Trophoblast cell (in vitro differentiated cells and primary cell): ENCODE measurements around the gene MTCP1.

ENCODE experiments used
- DNase-seq, 2 donors: peaks; one replicate each; pipeline ENCODE4 v3.0.0-alpha.2; 2016
- H2AFZ ChIP-seq: 2 replicates; pipeline ENCODE4 v1.6.1; 2013; ENCODE audit warnings: low read length, moderate library complexity, mild to moderate bottlenecking; ENCODE audit not compliant: insufficient read depth, poor library complexity
- H2AK5ac ChIP-seq: 2 replicates; pipeline ENCODE4 v1.6.1; 2013; ENCODE audit warnings: mild to moderate bottlenecking, low read length
- H2BK120ac ChIP-seq: 2 replicates; pipeline ENCODE4 v1.6.1; 2013; ENCODE audit warnings: low read length, mild to moderate bottlenecking, moderate library complexity; ENCODE audit not compliant: insufficient read depth, poor library complexity
- H2BK12ac ChIP-seq: 2 replicates; pipeline ENCODE4 v1.6.1; 2013; ENCODE audit warnings: mild to moderate bottlenecking, low read length, moderate library complexity
- H2BK5ac ChIP-seq: 2 replicates; pipeline ENCODE4 v1.6.1; 2013; ENCODE audit warnings: low read length, low read depth, moderate library complexity, mild to moderate bottlenecking; ENCODE audit not compliant: poor library complexity
- H3K14ac ChIP-seq: 2 replicates; pipeline ENCODE4 v1.6.1; 2013; ENCODE audit warnings: mild to moderate bottlenecking, low read length
- H3K18ac ChIP-seq: 2 replicates; pipeline ENCODE4 v1.6.1; 2013; ENCODE audit warnings: mild to moderate bottlenecking, low read length
- H3K23ac ChIP-seq: 2 replicates; pipeline ENCODE4 v1.6.1; 2013; ENCODE audit warnings: low read length
- H3K27ac ChIP-seq: 2 replicates; pipeline ENCODE4 v1.5.1; 2013; ENCODE audit warnings: low read depth, mild to moderate bottlenecking, inconsistent platforms, low read length, moderate library complexity
- H3K27me3 ChIP-seq: 2 replicates; pipeline ENCODE4 v1.6.1; 2013; ENCODE audit warnings: inconsistent platforms, mild to moderate bottlenecking, low read length, moderate library complexity; ENCODE audit not compliant: insufficient read depth
- H3K36me3 ChIP-seq, 2 experiments: 1 replicate in 1 of 2; 2 replicates in 1 of 2; pipeline ENCODE4 v1.6.1; 2013; ENCODE audit warnings: low read length in 2 of 2, mild to moderate bottlenecking in 2 of 2, moderate library complexity in 1 of 2; ENCODE audit not compliant: insufficient read depth in 2 of 2, control insufficient read depth in 1 of 2
- H3K4ac ChIP-seq: 2 replicates; pipeline ENCODE4 v1.6.1; 2013; ENCODE audit warnings: low read depth, mild to moderate bottlenecking, low read length, moderate library complexity
- H3K4me1 ChIP-seq, 2 experiments: 1 replicate in 1 of 2; 2 replicates in 1 of 2; pipeline ENCODE4 v1.6.1; 2013; ENCODE audit warnings: low read length in 2 of 2, mild to moderate bottlenecking in 2 of 2, moderate library complexity in 1 of 2; ENCODE audit not compliant: insufficient read depth in 2 of 2, control insufficient read depth in 1 of 2
- H3K4me2 ChIP-seq: 2 replicates; pipeline ENCODE4 v1.6.1; 2013; ENCODE audit warnings: inconsistent platforms, mild to moderate bottlenecking, low read length, moderate library complexity
- H3K4me3 ChIP-seq: 2 replicates; pipeline ENCODE4 v1.5.1; 2013; ENCODE audit warnings: mild to moderate bottlenecking, low read depth, low read length, inconsistent platforms
- H3K79me1 ChIP-seq: one replicate; pipeline ENCODE4 v1.6.1; 2013; ENCODE audit warnings: low read length
- H3K79me2 ChIP-seq: 2 replicates; pipeline ENCODE4 v1.6.1; 2013; ENCODE audit warnings: low read length, mild to moderate bottlenecking; ENCODE audit not compliant: control insufficient read depth, insufficient read depth, poor library complexity
- H3K9ac ChIP-seq: 2 replicates; pipeline ENCODE4 v1.6.1; 2013; ENCODE audit warnings: mild to moderate bottlenecking, low read length
- H3K9me3 ChIP-seq: 2 replicates; pipeline ENCODE4 v1.6.1; 2013; ENCODE audit warnings: low read depth, mild to moderate bottlenecking, control low read depth, inconsistent platforms, low read length; ENCODE audit not compliant: insufficient read depth
- H4K12ac ChIP-seq: 2 replicates; pipeline ENCODE4 v1.6.1; 2013; ENCODE audit warnings: low read depth, mild to moderate bottlenecking, low read length, moderate library complexity
- H4K8ac ChIP-seq: 2 replicates; pipeline ENCODE4 v1.6.1; 2013; ENCODE audit warnings: low read depth, mild to moderate bottlenecking, low read length, moderate library complexity
- H4K91ac ChIP-seq: one replicate; pipeline ENCODE4 v1.6.1; 2013; ENCODE audit warnings: low read depth, mild to moderate bottlenecking, low read length, moderate library complexity
- WGBS: extraction: QIAGEN DNeasy Blood & Tissue Kit; methylation state at CpG from one replicate; pipeline ENCODE4 v1.1.7; 2013; ENCODE audit warnings: missing lambda C conversion rate; ENCODE audit not compliant: insufficient read length, insufficient coverage; ENCODE audit errors: extremely low coverage; 5-methylcytosine and 5-hydroxymethylcytosine counted together

Gene MTCP1

GRCh38 chrX:155046129-155046810 lies 24.7 kb downstream of the MTCP1 start:
- Histone ChIP-seq H3K18ac (no peak overlapping the region), H3K4me3 (no peak overlapping the region), H2BK120ac (no peak overlapping the region), H3K9me3 (no peaks in the 10 kb centered on the region), H3K4me2 (no peak overlapping the region), H3K79me1 (no peaks in the 10 kb centered on the region), H3K27me3 (no peaks in the 10 kb centered on the region), H3K14ac (no peak overlapping the region), H2AK5ac (no peak overlapping the region), H2BK5ac (no peak overlapping the region), H2BK12ac (no peak overlapping the region), H3K27ac (no peak overlapping the region), H3K9ac (no peak overlapping the region), H4K91ac (no peak overlapping the region), H3K4me1 (no peaks in the 10 kb centered on the region), H4K8ac (no peak overlapping the region), H3K36me3 (peaks cover 2 to 4% of the 10 kb centered on the region in 2 experiments), H2AFZ (no peak overlapping the region), H3K4ac (no peak overlapping the region), H3K23ac (no peak overlapping the region), H3K79me2 (no peaks in the 10 kb centered on the region), H4K12ac (no peak overlapping the region)
- DNase-seq, result no peak
- no CpG with 5 or more reads among the region's 6 CpGs for WGBS

GRCh38 chrX:155035688-155036087 lies 35.2 kb downstream of the MTCP1 start:
- H4K91ac ChIP-seq, result no peak overlapping the region
- H3K4ac ChIP-seq, result no peak overlapping the region
- H3K27ac ChIP-seq, result no peak overlapping the region
- no peaks in the 10 kb centered on the region for H3K79me1 ChIP-seq
- H3K4me1 ChIP-seq, result no peaks in the 10 kb centered on the region
- H2BK5ac ChIP-seq, result no peak overlapping the region
- H3K23ac ChIP-seq, result no peak overlapping the region
- H3K4me3 ChIP-seq, result no peak overlapping the region
- H3K9me3 ChIP-seq, result no peaks in the 10 kb centered on the region
- WGBS, result no CpG with 5 or more reads among the region's 4 CpGs
- no peak overlapping the region for H3K4me2 ChIP-seq
- H4K8ac ChIP-seq, result no peak overlapping the region
- no peaks in the 10 kb centered on the region for H3K79me2 ChIP-seq
- no peak overlapping the region for H4K12ac ChIP-seq
- no peak overlapping the region for H2AFZ ChIP-seq
- H2BK12ac ChIP-seq, result no peak overlapping the region
- no peak overlapping the region for H3K18ac ChIP-seq
- H2BK120ac ChIP-seq, result no peak overlapping the region
- no peak for DNase-seq
- H3K9ac ChIP-seq, result no peak overlapping the region
- no peaks in the 10 kb centered on the region for H3K36me3 ChIP-seq
- no peak overlapping the region for H2AK5ac ChIP-seq
- H3K14ac ChIP-seq, result no peak overlapping the region
- H3K27me3 ChIP-seq, result no peaks in the 10 kb centered on the region

- Histone ChIP-seq H3K9me3 (no peaks in the 10 kb centered on the region), H3K4me1 (no peaks in the 10 kb centered on the region), H3K9ac (no peak overlapping the region), H3K18ac (no peak overlapping the region), H3K14ac (no peak overlapping the region), H3K23ac (no peak overlapping the region), H2BK120ac (no peak overlapping the region), H3K79me1 (peaks cover 5% of the 10 kb centered on the region), H3K4me2 (no peak overlapping the region), H3K4ac (no peak overlapping the region), H3K36me3 (no peaks in the 10 kb centered on the region), H2AFZ (no peak overlapping the region), H3K27ac (no peak overlapping the region), H2AK5ac (no peak overlapping the region), H4K12ac (no peak overlapping the region), H3K4me3 (no peak overlapping the region), H2BK12ac (no peak overlapping the region), H2BK5ac (no peak overlapping the region), H3K79me2 (peaks cover 5% of the 10 kb centered on the region), H3K27me3 (no peaks in the 10 kb centered on the region), H4K8ac (no peak overlapping the region), H4K91ac (no peak overlapping the region)
- no peak for DNase-seq
- no CpG with 5 or more reads among the region's 5 CpGs for WGBS
Observed at GRCh38 chrX:155031657-155032056, 39.3 kb downstream of the MTCP1 start.

GRCh38 chrX:155028877-155029291 lies 42.1 kb downstream of the MTCP1 start:
- Histone ChIP-seq H3K14ac (no peak overlapping the region), H2AK5ac (no peak overlapping the region), H2BK120ac (no peak overlapping the region), H3K4me2 (no peak overlapping the region), H2AFZ (no peak overlapping the region), H3K27ac (no peak overlapping the region), H3K4me3 (no peak overlapping the region), H3K36me3 (no peaks in the 10 kb centered on the region), H2BK12ac (no peak overlapping the region), H2BK5ac (no peak overlapping the region), H3K9ac (no peak overlapping the region), H3K4ac (no peak overlapping the region), H3K4me1 (no peaks in the 10 kb centered on the region), H3K79me1 (peaks cover 5% of the 10 kb centered on the region), H3K23ac (no peak overlapping the region), H3K9me3 (no peaks in the 10 kb centered on the region), H4K91ac (no peak overlapping the region), H3K27me3 (no peaks in the 10 kb centered on the region), H3K79me2 (peaks cover 5% of the 10 kb centered on the region), H4K8ac (no peak overlapping the region), H4K12ac (no peak overlapping the region), H3K18ac (no peak overlapping the region)
- no CpG with 5 or more reads among the region's 2 CpGs for WGBS
- no peak for DNase-seq
